ENCODE results near the gene CDH26.
A peak's percentile ranks its signal among the peaks of the same experiment; 100 is the strongest.

Gene CDH26

GRCh38 chr20:60048634-60049521, 90.7 kb downstream of the CDH26 start:
- DNase-seq = no peak

- no peak for DNase-seq
Measured at GRCh38 chr20:60049601-60050000, 91.4 kb downstream of the CDH26 start.

GRCh38 chr20:60050193-60050947, 92.1 kb downstream of the CDH26 start:
- DNase-seq = no peak

GRCh38 chr20:60051911-60052310, 93.7 kb downstream of the CDH26 start:
- DNase-seq = no peak

GRCh38 chr20:60052322-60052721, 94.1 kb downstream of the CDH26 start:
- DNase-seq = no peak

GRCh38 chr20:60053125-60053817, 95.0 kb downstream of the CDH26 start:
- DNase-seq = peak; percentile 62 to 79

GRCh38 chr20:60053818-60054190, 95.6 kb downstream of the CDH26 start:
- no peak for DNase-seq

GRCh38 chr20:60054716-60055634, 96.8 kb downstream of the CDH26 start:
- no peak for DNase-seq

- DNase-seq = no peak
Measured at GRCh38 chr20:60055740-60056139, 97.5 kb downstream of the CDH26 start.

GRCh38 chr20:60056407-60057122, 98.3 kb downstream of the CDH26 start:
- DNase-seq = no peak

GRCh38 chr20:60057123-60057865, 99.1 kb downstream of the CDH26 start:
- peak; percentile 92 to 93 for DNase-seq

GRCh38 chr20:60057866-60058807, 99.9 kb downstream of the CDH26 start:
- DNase-seq = peak; percentile 80 to 92

- peak; percentile 54 to 80 for DNase-seq
Measured at GRCh38 chr20:60058879-60059278, 100.7 kb downstream of the CDH26 start.

GRCh38 chr20:60060006-60060557, 101.9 kb downstream of the CDH26 start:
- no peak for DNase-seq

GRCh38 chr20:60060593-60060992, 102.4 kb downstream of the CDH26 start:
- no peak for DNase-seq

GRCh38 chr20:60062431-60063047, 104.3 kb downstream of the CDH26 start:
- peak; percentile 25 to 40 for DNase-seq

- no peak for DNase-seq
Measured at GRCh38 chr20:60063048-60063451, 104.8 kb downstream of the CDH26 start.

- DNase-seq = no peak
Measured at GRCh38 chr20:60063739-60064380, 105.6 kb downstream of the CDH26 start.
